ENCODE data around the gene ZNF775. TPM values are rescaled to one million over a fixed set of nuclear protein-coding genes. Genes with fewer than 3 reads are reported as not detected.

The ZNF775 gene
- total RNA-seq, 1 donor from 2014 or later: 8.0 TPM

GRCh38 chr7:150333659-150334058 is 45.5 kb upstream of the ZNF775 start:
- CTCF ChIA-PET: no interaction called here
- ATAC-seq (ENCODE audit: low read depth) (no peak), DNase-seq (no peak)
- H3K4me1 Mint-ChIP-seq: no peaks in the 10 kb centered on the region
- POLR2A ChIA-PET: no interaction called here
- TF ChIP-seq CTCF (IDR thresholded peaks at IDR 0.05): no peak
- no peaks in the 10 kb centered on the region for H3K27me3 Mint-ChIP-seq
- H3K4me3 Mint-ChIP-seq: no peak overlapping the region
- intact Hi-C loops (cut with micrococcal nuclease): no loop called here
- H3K9me3 Mint-ChIP-seq: no peaks in the 10 kb centered on the region
- peaks cover 38% of the 10 kb centered on the region for H3K36me3 Mint-ChIP-seq (ENCODE audit: low read depth)
- no peak overlapping the region for H3K27ac Mint-ChIP-seq

GRCh38 chr7:150334108-150334507 is 45.0 kb upstream of the ZNF775 start:
- CTCF ChIA-PET: no interaction called here
- peaks cover 2% of the 10 kb centered on the region for H3K4me1 Mint-ChIP-seq
- no peaks in the 10 kb centered on the region for H3K27me3 Mint-ChIP-seq
- intact Hi-C loops (cut with micrococcal nuclease): no loop called here
- POLR2A ChIA-PET: no interaction called here
- H3K27ac Mint-ChIP-seq: no peak overlapping the region
- H3K36me3 Mint-ChIP-seq (ENCODE audit: low read depth): peaks cover 34% of the 10 kb centered on the region
- no peak for DNase-seq
- TF ChIP-seq CTCF (IDR thresholded peaks at IDR 0.05): no peak
- no peak for ATAC-seq (ENCODE audit: low read depth)
- H3K4me3 Mint-ChIP-seq: no peak overlapping the region
- no peaks in the 10 kb centered on the region for H3K9me3 Mint-ChIP-seq

- Mint-ChIP-seq H3K36me3 (ENCODE audit: low read depth) (peaks cover 28% of the 10 kb centered on the region), H3K4me3 (no peak overlapping the region), H3K4me1 (peaks cover 13% of the 10 kb centered on the region), H3K27ac (no peak overlapping the region), H3K27me3 (peaks cover 8% of the 10 kb centered on the region), H3K9me3 (no peaks in the 10 kb centered on the region)
- intact Hi-C loops (cut with micrococcal nuclease): no loop called here
- ChIA-PET CTCF (no interaction called here), POLR2A (interaction anchor here (0.8 kb wide), 1 partner anchor 12 kb away, joined by 3 read pairs; the partner anchor contains the start of genes ACTR3C and LRRC61)
- DNase-seq: no peak
- TF ChIP-seq CTCF (IDR thresholded peaks at IDR 0.05): no peak
- no peak for ATAC-seq (ENCODE audit: low read depth)
Observed at GRCh38 chr7:150335108-150335773, 43.9 kb upstream of the ZNF775 start.

GRCh38 chr7:150335774-150336112 is 43.4 kb upstream of the ZNF775 start:
- no peak for TF ChIP-seq CTCF (IDR thresholded peaks at IDR 0.05)
- no peaks in the 10 kb centered on the region for H3K9me3 Mint-ChIP-seq
- no peak overlapping the region for H3K4me3 Mint-ChIP-seq
- peaks cover 25% of the 10 kb centered on the region for H3K36me3 Mint-ChIP-seq (ENCODE audit: low read depth)
- H3K4me1 Mint-ChIP-seq: peaks cover 16% of the 10 kb centered on the region
- CTCF ChIA-PET: no interaction called here
- ATAC-seq (ENCODE audit: low read depth) (no peak), DNase-seq (no peak)
- intact Hi-C loops (cut with micrococcal nuclease): no loop called here
- no peak overlapping the region for H3K27ac Mint-ChIP-seq
- H3K27me3 Mint-ChIP-seq: peaks cover 10% of the 10 kb centered on the region
- POLR2A ChIA-PET: interaction anchor here (0.8 kb wide), 1 partner anchor 13 kb away, joined by 3 read pairs; the partner anchor contains the start of genes ACTR3C and LRRC61

GRCh38 chr7:150336746-150337145 is 42.4 kb upstream of the ZNF775 start:
- DNase-seq (no peak), ATAC-seq (ENCODE audit: low read depth) (no peak)
- ChIA-PET POLR2A (interaction anchor here (1.1 kb wide), 1 partner anchor 91 kb away, joined by 3 read pairs; no protein-coding TSS in a partner anchor), CTCF (no interaction called here)
- intact Hi-C loops (cut with micrococcal nuclease): no loop called here
- H3K4me1 Mint-ChIP-seq: peaks cover 19% of the 10 kb centered on the region
- peaks cover 18% of the 10 kb centered on the region for H3K36me3 Mint-ChIP-seq (ENCODE audit: low read depth)
- no peak overlapping the region for H3K4me3 Mint-ChIP-seq
- H3K27me3 Mint-ChIP-seq: peaks cover 12% of the 10 kb centered on the region
- no peak overlapping the region for H3K27ac Mint-ChIP-seq
- TF ChIP-seq CTCF (IDR thresholded peaks at IDR 0.05): no peak
- no peaks in the 10 kb centered on the region for H3K9me3 Mint-ChIP-seq

Data from activated B cell treated with CpG ODN at 0.5 μM for 24 hours (primary cell).